Measurements from ENCODE around the gene CDC23. TPM values are rescaled to one million over a fixed set of nuclear protein-coding genes. Genes with fewer than 3 reads are reported as not detected.
"Not testable (repeated sequence)": the region's sequence is repeated elsewhere in the genome, so short reads cannot be mapped to it uniquely, and the experiment has no call there.

Gene CDC23
- total RNA-seq, 2 experiments from 2014 or later: 46.3 to 51.5 TPM

DNA sequence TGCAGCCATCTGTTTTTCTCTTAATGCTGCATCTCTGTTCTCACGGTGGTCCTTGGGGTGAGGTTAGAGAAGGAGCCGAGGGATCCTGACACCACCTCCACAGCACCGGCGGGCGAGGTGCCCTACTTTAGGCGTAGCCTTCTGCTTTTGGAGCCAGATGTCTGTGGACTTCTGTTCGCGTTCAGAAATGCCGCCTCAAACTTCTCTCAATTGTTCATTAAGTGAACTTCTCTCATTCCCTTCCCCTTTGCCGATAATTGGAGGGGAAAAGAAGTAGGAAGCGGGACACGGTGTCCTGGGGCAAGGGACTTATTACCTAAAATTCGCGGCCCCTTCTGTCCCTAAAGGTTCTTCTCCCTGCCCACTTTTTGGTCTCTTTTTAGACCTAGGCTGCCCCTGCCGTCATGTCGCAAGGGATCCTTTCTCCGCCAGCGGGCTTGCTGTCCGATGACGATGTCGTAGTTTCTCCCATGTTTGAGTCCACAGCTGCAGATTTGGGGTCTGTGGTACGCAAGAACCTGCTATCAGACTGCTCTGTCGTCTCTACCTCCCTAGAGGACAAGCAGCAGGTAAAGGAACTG lies 33.8 kb downstream of the CDC23 start:
- no peak overlapping the region for H3K27ac Mint-ChIP-seq
- H3K4me3 Mint-ChIP-seq: no peak overlapping the region
- H3K36me3 Mint-ChIP-seq: peaks cover 16% of the 10 kb centered on the region
- no peaks in the 10 kb centered on the region for H3K27me3 Mint-ChIP-seq
- H3K4me1 Mint-ChIP-seq: peaks cover 16% of the 10 kb centered on the region
- peak; percentile 8 for DNase-seq
- H3K9me3 Mint-ChIP-seq: no peaks in the 10 kb centered on the region

DNA sequence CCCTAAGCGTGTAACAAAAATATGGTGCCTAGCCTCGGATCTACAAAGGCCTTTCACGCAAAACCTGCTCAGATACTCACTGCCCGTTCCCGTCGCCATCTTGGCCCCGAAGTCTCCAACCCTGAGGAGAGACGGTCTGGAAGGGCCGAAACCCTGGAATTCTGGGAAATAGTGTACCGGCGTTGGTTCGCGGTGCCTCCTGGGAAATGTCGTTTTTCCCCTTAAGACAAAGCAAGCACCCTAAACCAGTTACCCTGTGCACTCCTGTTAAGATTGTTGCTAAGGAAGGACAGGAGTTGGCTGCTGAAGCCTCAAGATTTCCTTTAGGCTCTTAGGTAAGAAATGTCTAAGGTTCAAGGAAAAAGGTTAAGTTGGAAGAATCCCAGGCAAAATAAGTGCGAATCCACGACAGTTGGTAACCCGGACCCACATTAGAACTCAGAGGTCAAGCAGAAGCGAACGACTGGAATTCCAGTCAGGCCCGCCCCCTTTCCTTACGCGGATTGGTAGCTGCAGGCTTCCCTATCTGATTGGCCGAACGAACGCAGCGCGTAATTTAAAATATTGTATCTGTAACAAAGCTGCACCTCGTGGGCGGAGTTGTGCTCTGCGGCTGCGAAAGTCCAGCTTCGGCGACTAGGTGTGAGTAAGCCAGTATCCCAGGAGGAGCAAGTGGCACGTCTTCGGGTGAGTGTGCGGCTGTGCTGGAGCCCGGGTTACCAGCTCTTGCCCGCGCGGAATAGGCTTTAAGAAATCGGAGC lies 34.4 kb downstream of the CDC23 start, which contains the start of the genes BRD8 and KIF20A:
BRD8 (minus strand) TSS at position 115 of the 761 bp plus-strand sequence; CDS start at position 99, 16 bp downstream.
KIF20A (plus strand) TSS at position 597 of the 761 bp plus-strand sequence. CDS start 569 bp downstream, outside the sequence.
- Mint-ChIP-seq H3K9me3 (no peaks in the 10 kb centered on the region), H3K36me3 (peaks cover 18% of the 10 kb centered on the region), H3K27me3 (no peaks in the 10 kb centered on the region), H3K4me1 (peaks cover 18% of the 10 kb centered on the region), H3K27ac (peak within 1 kb of the TSS; percentile 45), H3K4me3 (no peak within 1 kb of the TSS)
- peak; percentile 89 for DNase-seq

DNA sequence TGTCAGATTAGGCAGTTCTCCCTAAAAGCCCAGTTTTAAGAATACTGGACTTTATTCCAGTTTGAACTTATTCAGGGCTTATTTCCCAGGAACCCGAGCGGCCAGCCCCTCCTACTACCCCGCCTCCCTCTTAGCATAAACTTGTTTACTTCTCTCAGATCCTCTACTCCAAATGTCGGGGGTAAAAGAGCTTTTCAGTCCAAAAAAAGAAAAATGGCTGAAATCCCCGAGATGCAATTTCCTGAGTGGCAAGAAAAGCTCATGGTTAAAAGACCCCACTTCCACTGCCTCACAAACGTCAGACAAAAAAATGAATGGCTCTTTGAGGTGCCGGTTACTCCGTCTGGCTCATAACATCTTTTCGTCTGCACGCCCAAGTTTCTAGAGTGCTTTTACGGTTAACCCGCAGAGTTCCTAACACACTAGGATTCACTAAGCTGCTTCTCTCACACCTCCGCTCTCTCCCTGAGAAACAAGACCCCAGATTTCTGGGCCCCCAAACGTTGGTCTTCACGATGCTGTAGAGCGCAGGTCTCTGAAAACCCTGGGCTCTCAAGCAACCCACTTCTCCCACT lies 35.1 kb downstream of the CDC23 start:
- Mint-ChIP-seq H3K4me3 (no peak overlapping the region), H3K27ac (no peak overlapping the region), H3K9me3 (no peaks in the 10 kb centered on the region), H3K36me3 (peaks cover 22% of the 10 kb centered on the region), H3K27me3 (no peaks in the 10 kb centered on the region), H3K4me1 (peaks cover 21% of the 10 kb centered on the region)
- DNase-seq: no peak

DNA sequence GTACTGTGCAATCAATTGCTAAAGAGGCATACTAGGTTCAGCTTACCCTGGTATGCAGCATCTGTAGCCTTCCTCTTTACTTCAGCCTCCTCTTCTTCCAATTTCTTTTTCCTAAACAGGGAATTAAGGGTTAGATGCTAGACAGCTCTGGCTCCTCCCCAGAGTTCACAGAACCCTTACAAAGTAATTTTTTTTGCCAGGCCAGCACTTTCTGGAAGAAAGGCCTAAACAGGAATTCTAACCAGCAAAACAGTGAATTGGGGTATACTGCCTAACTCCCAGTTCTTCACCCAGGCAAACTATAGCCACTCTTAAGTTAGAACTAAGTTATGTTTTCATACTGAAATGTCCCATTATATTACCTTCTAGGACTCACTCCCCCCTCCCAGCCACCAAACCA lies 42.8 kb downstream of the CDC23 start:
- no peak for DNase-seq

DNA sequence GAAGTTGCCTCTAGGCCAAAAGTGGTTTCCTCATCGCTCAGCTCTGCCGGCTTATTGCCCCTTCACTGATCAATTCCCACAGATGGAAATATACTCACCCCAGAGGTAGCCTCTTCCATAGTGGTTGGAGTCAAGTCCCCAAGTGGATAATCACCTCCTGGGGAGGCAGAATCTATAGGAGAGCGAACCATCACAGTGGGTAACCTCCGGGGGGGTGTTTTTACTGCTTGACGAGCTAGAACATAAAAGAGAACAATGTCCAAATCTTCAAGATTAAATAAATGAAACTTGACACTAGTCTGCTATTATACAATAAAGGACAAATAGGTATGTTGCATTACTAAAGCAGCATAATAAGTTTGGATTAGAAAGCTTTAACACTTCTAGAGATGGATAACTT lies 44.0 kb downstream of the CDC23 start:
- no peak for DNase-seq
- H3K4me1 Mint-ChIP-seq: peaks cover 15% of the 10 kb centered on the region
- H3K9me3 Mint-ChIP-seq: no peaks in the 10 kb centered on the region
- peaks cover 42% of the 10 kb centered on the region for H3K36me3 Mint-ChIP-seq
- H3K4me3 Mint-ChIP-seq: no peak overlapping the region
- H3K27ac Mint-ChIP-seq: no peak overlapping the region
- H3K27me3 Mint-ChIP-seq: no peaks in the 10 kb centered on the region

More for the DNA sequence above, 42.8 kb downstream of the CDC23 start:
- Mint-ChIP-seq H3K27ac (no peak overlapping the region), H3K9me3 (no peaks in the 10 kb centered on the region), H3K36me3 (peaks cover 40% of the 10 kb centered on the region), H3K4me3 (no peak overlapping the region), H3K4me1 (peaks cover 15% of the 10 kb centered on the region), H3K27me3 (no peaks in the 10 kb centered on the region)

DNA sequence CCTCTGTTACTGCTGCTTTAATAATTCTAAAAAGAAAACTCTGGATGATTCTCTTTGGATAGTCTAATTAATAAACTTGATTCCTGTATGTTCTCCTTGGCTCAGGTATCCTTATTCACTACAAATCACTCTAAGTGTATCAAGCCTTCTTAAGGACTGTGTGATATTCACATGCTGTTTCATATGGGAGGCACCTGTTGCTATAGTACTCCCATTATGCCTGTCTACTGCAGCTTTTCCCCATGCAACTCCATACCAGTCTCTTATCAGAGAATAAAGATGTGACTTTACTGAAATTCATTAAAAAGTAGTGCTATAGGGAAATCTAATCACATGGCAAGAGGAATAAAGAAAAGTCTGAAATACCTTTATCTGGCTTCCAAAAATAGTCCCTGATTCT lies 49.4 kb downstream of the CDC23 start:
- Mint-ChIP-seq H3K27ac (no peak overlapping the region), H3K4me1 (peaks cover 4% of the 10 kb centered on the region), H3K27me3 (no peaks in the 10 kb centered on the region), H3K9me3 (no peaks in the 10 kb centered on the region), H3K4me3 (no peak overlapping the region), H3K36me3 (peaks cover 29% of the 10 kb centered on the region)
- no peak for DNase-seq

DNA sequence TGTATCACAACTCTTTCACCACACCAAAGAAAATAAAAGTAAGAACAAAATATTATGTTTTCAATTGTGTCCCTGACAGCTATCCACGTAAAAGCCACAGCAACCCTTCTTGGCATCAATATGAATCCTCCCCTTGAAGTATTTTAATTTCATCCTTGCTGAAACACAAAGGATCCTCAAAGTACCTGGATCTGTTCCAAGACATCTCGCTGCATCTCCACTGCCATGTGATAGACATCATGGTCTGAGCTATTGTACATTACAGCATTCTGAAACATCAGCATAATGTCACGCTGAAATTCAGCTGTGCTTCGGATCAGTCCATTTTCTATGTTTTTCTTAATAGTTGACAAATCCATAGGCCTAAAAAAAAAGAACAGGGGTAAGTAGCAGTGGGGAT lies 52.4 kb downstream of the CDC23 start:
- H3K36me3 Mint-ChIP-seq: peaks cover 29% of the 10 kb centered on the region
- no peak overlapping the region for H3K27ac Mint-ChIP-seq
- H3K4me3 Mint-ChIP-seq: no peak overlapping the region
- peaks cover 2% of the 10 kb centered on the region for H3K4me1 Mint-ChIP-seq
- H3K9me3 Mint-ChIP-seq: no peaks in the 10 kb centered on the region
- DNase-seq: no peak
- no peaks in the 10 kb centered on the region for H3K27me3 Mint-ChIP-seq

DNA sequence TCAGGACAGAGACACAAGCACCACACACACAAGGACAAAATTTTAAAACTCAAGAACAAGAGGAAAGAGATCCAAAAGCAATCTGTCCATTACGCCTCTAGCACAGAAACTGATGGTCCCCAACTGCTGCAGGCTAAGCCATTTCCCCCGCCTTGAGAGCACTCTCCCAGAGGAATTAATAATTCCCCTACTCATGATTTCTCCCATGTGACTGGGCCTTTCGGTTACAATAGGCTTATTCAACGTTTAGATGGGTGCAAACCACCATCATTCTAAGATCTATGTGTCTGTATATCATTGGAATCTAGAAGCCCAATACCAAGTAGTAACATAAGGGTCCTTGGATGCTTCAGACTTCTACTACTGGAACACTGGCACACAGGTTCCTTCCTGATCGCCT lies 53.5 kb downstream of the CDC23 start:
- H3K4me3 Mint-ChIP-seq: no peak overlapping the region
- no peaks in the 10 kb centered on the region for H3K27me3 Mint-ChIP-seq
- H3K9me3 Mint-ChIP-seq: no peaks in the 10 kb centered on the region
- peaks cover 25% of the 10 kb centered on the region for H3K36me3 Mint-ChIP-seq
- no peak for DNase-seq
- H3K4me1 Mint-ChIP-seq: peaks cover 2% of the 10 kb centered on the region
- H3K27ac Mint-ChIP-seq: no peak overlapping the region

DNA sequence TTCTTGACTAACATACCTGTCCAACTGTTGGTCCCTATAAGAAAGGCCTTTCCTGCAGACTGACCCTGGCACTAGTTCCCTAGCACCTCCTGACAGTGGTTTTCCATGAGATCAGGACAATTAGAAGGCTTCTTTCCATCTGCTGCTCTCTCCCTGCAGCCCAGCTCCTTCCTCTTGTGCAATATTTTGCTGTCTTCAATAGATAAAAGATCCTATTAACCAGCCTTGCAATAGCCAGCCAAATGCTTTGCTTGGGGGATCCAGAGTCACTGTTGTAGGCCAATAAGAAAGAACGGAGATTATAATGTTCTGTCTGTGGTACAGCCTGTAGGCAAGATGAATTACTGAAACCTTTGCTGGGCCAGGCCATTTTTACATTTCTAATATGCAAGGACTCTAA lies 55.5 kb downstream of the CDC23 start:
- peaks cover 19% of the 10 kb centered on the region for H3K36me3 Mint-ChIP-seq
- H3K27me3 Mint-ChIP-seq: no peaks in the 10 kb centered on the region
- H3K4me3 Mint-ChIP-seq: no peak overlapping the region
- H3K4me1 Mint-ChIP-seq: peaks cover 2% of the 10 kb centered on the region
- no peak overlapping the region for H3K27ac Mint-ChIP-seq
- DNase-seq: no peak
- no peaks in the 10 kb centered on the region for H3K9me3 Mint-ChIP-seq

DNA sequence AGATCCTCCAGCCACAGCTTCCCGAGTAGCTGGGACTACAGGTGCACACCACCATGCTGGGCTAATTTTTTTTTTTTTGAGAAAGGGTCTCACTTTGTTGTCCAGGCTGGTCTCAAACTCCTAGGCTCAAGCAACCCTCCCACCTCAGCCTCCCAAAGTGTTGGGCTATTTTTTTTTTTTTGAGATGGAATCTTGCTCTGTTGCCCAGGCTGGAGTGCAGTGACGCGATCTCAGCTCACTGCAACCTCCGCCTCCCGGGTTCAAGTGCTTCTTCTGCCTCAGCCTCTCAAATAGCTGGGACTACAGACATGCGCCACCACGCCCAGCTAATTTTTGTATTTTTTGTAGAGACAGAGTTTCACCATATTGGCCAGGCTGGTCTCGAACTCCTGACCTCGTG lies 57.1 kb downstream of the CDC23 start:
- H3K4me3 Mint-ChIP-seq, H3K27ac Mint-ChIP-seq, H3K4me1 Mint-ChIP-seq, DNase-seq, H3K27me3 Mint-ChIP-seq, H3K9me3 Mint-ChIP-seq: not testable (repeated sequence)
- H3K36me3 Mint-ChIP-seq: peaks cover 19% of the 10 kb centered on the region

DNA sequence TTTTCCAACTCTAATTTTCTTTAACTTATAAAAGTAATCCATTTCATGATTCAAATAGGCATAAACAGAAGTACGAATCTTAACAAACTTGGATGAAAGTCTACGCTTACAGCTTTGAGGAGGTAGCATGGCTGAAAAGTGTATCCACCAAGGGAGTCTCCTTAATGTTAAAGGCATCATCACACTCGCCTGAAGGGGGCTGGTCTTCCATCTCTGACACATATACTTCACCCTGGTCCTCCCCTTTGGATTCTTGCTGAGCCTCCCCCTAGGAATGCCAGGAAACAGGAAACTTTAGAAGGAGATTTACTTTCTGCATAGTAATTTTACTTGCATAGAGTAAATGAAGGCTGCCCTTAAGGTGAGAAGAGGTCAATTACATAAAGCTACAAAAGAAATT lies 63.6 kb downstream of the CDC23 start:
- Mint-ChIP-seq H3K4me3 (no peak overlapping the region), H3K27me3 (no peaks in the 10 kb centered on the region), H3K36me3 (no peaks in the 10 kb centered on the region), H3K27ac (no peak overlapping the region), H3K9me3 (no peaks in the 10 kb centered on the region), H3K4me1 (no peaks in the 10 kb centered on the region)
- no peak for DNase-seq

DNA sequence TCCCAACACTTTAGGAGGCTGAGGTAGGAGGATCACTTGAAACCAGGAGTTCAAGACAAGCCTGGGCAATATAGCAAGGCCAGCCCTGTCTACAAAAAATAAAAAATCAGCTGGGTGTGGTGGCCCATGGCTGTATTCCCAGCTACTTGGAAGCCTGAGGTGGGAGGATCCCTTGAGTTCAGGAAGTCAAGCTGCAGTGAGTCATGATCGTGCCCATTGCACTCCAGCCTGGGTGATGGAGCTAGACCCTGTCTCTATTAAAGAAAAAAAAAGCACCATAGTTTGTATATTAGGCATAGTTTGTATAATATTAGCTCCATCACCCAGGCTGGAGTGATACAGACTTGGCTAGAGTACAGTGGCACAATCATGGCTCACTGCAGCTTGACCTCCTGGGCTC lies 64.3 kb downstream of the CDC23 start:
- Mint-ChIP-seq H3K27ac (no peak overlapping the region), H3K36me3 (no peaks in the 10 kb centered on the region), H3K27me3 (no peaks in the 10 kb centered on the region), H3K4me1 (no peaks in the 10 kb centered on the region), H3K4me3 (no peak overlapping the region), H3K9me3 (no peaks in the 10 kb centered on the region)
- no peak for DNase-seq

DNA sequence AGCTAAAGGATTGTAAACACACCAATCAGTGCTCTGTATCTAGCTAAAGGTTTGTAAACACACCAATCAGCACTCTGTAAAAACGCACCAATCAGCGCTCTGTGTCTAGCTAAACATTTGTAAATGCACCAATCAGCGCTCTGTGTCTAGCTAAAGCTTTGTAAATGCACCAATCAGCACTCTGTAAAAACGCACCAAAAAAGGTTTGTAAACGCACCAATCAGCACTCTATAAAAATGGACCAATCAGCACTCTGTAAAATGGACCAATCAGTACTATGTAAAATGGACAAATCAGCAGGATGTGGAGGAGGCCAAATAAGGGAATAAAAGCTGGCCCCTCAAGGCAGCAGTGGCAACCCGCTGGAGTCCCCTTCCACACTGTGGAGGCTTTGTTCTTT lies 69.5 kb downstream of the CDC23 start:
- H3K4me3 Mint-ChIP-seq, H3K9me3 Mint-ChIP-seq, DNase-seq, H3K4me1 Mint-ChIP-seq, H3K27ac Mint-ChIP-seq, H3K36me3 Mint-ChIP-seq: not testable (repeated sequence)
- H3K27me3 Mint-ChIP-seq: peaks cover 14% of the 10 kb centered on the region

DNA sequence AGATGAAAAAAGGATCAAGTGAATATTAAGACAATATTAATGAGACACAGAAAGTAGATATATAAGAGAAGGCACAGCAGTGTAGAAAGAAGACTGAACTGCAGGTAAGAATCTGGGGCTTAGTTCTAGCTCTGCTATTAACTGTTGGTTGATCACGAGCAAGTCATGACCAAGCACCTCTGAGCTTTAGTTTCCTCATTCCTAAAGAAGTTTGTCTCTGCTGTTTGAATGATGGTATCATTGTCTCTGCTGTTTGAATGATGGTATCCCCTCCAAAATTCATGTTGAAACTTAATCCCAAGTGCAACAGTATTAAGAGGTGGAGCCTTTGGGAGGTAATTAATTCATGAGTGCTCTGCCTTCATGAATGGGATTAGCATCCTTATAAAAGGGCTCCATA lies 71.4 kb downstream of the CDC23 start:
- DNase-seq: no peak
- H3K27me3 Mint-ChIP-seq: peaks cover 28% of the 10 kb centered on the region
- no peaks in the 10 kb centered on the region for H3K9me3 Mint-ChIP-seq
- no peak overlapping the region for H3K27ac Mint-ChIP-seq
- no peak overlapping the region for H3K4me3 Mint-ChIP-seq
- H3K36me3 Mint-ChIP-seq: no peaks in the 10 kb centered on the region
- H3K4me1 Mint-ChIP-seq: peaks cover 13% of the 10 kb centered on the region

DNA sequence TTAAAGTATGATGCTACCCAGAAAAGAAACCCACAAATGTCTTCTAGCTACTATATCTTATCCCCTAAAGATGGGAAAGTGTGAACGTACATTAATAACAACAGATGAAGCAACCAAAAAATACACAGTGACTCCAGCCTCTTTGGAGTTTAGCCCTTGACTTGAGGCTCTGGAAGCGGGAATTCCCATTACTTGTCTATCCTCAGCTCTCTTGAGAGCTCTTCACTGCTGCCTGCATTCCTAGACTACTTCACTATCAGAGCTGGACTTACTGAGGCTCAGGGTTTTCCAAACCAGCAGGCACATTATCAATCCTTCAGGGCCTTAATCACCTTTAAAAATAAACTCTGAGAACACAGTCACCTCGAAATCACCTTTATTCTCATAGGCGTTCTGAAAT lies 72.9 kb downstream of the CDC23 start:
- Mint-ChIP-seq H3K36me3 (no peaks in the 10 kb centered on the region), H3K4me3 (no peak overlapping the region), H3K4me1 (peaks cover 13% of the 10 kb centered on the region), H3K9me3 (no peaks in the 10 kb centered on the region), H3K27ac (no peak overlapping the region), H3K27me3 (peaks cover 38% of the 10 kb centered on the region)
- DNase-seq: no peak

DNA sequence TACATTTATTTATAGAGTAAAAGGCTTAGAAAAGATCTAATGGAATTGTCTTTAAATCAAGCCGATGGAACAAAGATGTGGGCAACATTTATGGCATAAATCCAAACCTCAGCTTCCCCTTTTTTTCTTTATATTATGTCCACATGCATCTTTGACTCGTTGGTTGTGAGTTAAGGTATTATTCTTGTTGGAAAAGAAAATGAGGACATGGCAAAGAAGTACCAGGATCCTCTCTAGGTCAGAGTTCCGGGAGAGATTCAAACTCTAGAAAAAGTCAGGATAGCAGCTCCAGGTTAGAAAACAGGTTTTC lies 73.4 kb downstream of the CDC23 start:
- Mint-ChIP-seq H3K36me3 (no peaks in the 10 kb centered on the region), H3K4me1 (peaks cover 13% of the 10 kb centered on the region), H3K27me3 (peaks cover 39% of the 10 kb centered on the region), H3K27ac (no peak overlapping the region), H3K9me3 (no peaks in the 10 kb centered on the region), H3K4me3 (no peak overlapping the region)
- DNase-seq: no peak

All from activated naive CD8-positive, alpha-beta T cell treated with anti-CD3 and anti-CD28 coated beads for 36 hours (primary cell).